DND-41 (cell line): Measurements from ENCODE around the gene GLOD5.

Experiments used
- ATAC-seq: fragments of 200-7000 bp; cut with Tn5 transposase; 3 replicates; pipeline ENCODE4 v1.9.1; 2021; ENCODE audit warnings: low read depth; ENCODE audit not compliant: insufficient read depth
- DNase-seq: peaks from one replicate; pipeline ENCODE4 v3.0.0-alpha.2; 2020
- H2AFZ ChIP-seq: 2 replicates; pipeline ENCODE4 v1.6.0; 2012; ENCODE audit warnings: low read depth, low read length
- H3K27ac ChIP-seq: 2 replicates; pipeline ENCODE4 v1.5.1; 2012; ENCODE audit warnings: low read length, inconsistent platforms
- H3K27me3 ChIP-seq: fragments of 200-600 bp; sonication (generic); 2 replicates; pipeline ENCODE4 v1.6.0; 2012; ENCODE audit warnings: low read length, mild to moderate bottlenecking, inconsistent platforms; ENCODE audit not compliant: insufficient read depth, poor library complexity
- H3K36me3 ChIP-seq: 2 replicates; pipeline ENCODE4 v1.5.1; 2012; ENCODE audit warnings: low read length, inconsistent platforms; ENCODE audit not compliant: insufficient read depth
- H3K4me1 ChIP-seq: 2 replicates; pipeline ENCODE4 v1.5.1; 2012; ENCODE audit warnings: mild to moderate bottlenecking, low read length; ENCODE audit not compliant: insufficient read depth
- H3K4me2 ChIP-seq: 2 replicates; pipeline ENCODE4 v1.6.0; 2012; ENCODE audit warnings: mild to moderate bottlenecking, moderate library complexity, low read length, inconsistent platforms; ENCODE audit not compliant: insufficient read depth
- H3K4me3 ChIP-seq, 2 experiments: fragments of 200-600 bp in 1 of 2; shearing (Covaris generic) in 1 of 2; 2 replicates each; pipeline ENCODE4 v1.5.1; 2012 to 2016; ENCODE audit warnings: inconsistent platforms in 2 of 2, low read length in 2 of 2, mild to moderate bottlenecking in 2 of 2, low read depth in 1 of 2, moderate library complexity in 1 of 2
- H3K79me2 ChIP-seq: 2 replicates; pipeline ENCODE4 v1.6.0; 2012; ENCODE audit warnings: low read length, inconsistent platforms; ENCODE audit not compliant: insufficient read depth
- H3K9ac ChIP-seq: 2 replicates; pipeline ENCODE4 v1.6.0; 2012; ENCODE audit warnings: low read depth, mild to moderate bottlenecking, inconsistent platforms, low read length, moderate library complexity
- H3K9me3 ChIP-seq: 2 replicates; pipeline ENCODE4 v1.5.1; 2012; ENCODE audit warnings: low read length, moderate library complexity, mild to moderate bottlenecking, inconsistent platforms; ENCODE audit not compliant: insufficient read depth, severe bottlenecking
- H4K20me1 ChIP-seq: 2 replicates; pipeline ENCODE4 v1.6.0; 2012; ENCODE audit warnings: low read length; ENCODE audit not compliant: insufficient read depth
- CTCF ChIP-seq: IDR thresholded peaks from 2 replicates; pipeline ENCODE4 v1.5.1; 2012; ENCODE audit warnings: borderline replicate concordance, low read length, moderate library complexity, mild to moderate bottlenecking; ENCODE audit not compliant: poor library complexity, severe bottlenecking; ENCODE audit errors: extremely low read depth
- EZH2 ChIP-seq: IDR thresholded peaks from 3 replicates; pipeline ENCODE4 v1.6.1; 2012; ENCODE audit warnings: borderline replicate concordance, low read depth, mild to moderate bottlenecking, moderate library complexity, low read length, inconsistent platforms; ENCODE audit not compliant: severe bottlenecking

GLOD5 gene

GRCh38 chrX:48782795-48783194, 21.2 kb downstream of the GLOD5 start:
- no peaks in the 10 kb centered on the region for H3K27me3 ChIP-seq
- no peaks in the 10 kb centered on the region for H3K79me2 ChIP-seq
- no peaks in the 10 kb centered on the region for H3K9me3 ChIP-seq
- H3K4me2 ChIP-seq, result no peak overlapping the region
- ATAC-seq, result no peak
- no peak overlapping the region for H2AFZ ChIP-seq
- H3K36me3 ChIP-seq, result no peaks in the 10 kb centered on the region
- H3K4me1 ChIP-seq, result no peaks in the 10 kb centered on the region
- no peak for DNase-seq
- H4K20me1 ChIP-seq, result no peaks in the 10 kb centered on the region
- TF ChIP-seq EZH2, result no peak
- no peak for TF ChIP-seq CTCF
- H3K4me3 ChIP-seq, result no peak overlapping the region
- no peak overlapping the region for H3K9ac ChIP-seq
- H3K27ac ChIP-seq, result no peak overlapping the region

DNA sequence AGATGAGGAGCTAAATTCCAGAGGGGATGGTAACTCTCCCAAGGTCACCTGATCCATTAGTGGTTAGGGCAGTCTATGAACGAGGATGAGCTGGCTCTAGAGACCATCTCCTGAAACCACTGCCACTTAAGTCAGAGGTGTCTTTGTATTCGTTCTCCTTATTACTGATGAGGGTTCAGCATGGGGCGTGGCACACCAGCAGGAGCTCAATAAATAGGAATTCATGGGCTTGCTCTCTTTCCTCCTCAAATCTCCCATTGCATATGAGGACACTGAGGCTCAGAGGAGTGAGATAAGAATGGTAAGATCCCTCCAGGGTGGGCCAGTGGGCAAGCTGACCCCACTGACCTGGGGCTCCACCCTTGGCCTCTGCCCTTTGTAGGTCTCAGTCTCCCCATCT, 23.2 kb downstream of the GLOD5 start:
- TF ChIP-seq CTCF (no peak), EZH2 (no peak)

GRCh38 chrX:48785186-48785539, 23.6 kb downstream of the GLOD5 start:
- DNase-seq (no peak), ATAC-seq (no peak)
- Histone ChIP-seq H3K27me3 (no peaks in the 10 kb centered on the region), H3K9me3 (no peaks in the 10 kb centered on the region), H3K4me1 (no peaks in the 10 kb centered on the region), H3K79me2 (no peaks in the 10 kb centered on the region), H3K4me2 (no peak overlapping the region), H3K36me3 (no peaks in the 10 kb centered on the region), H4K20me1 (no peaks in the 10 kb centered on the region), H3K27ac (no peak overlapping the region), H2AFZ (no peak overlapping the region), H3K9ac (no peak overlapping the region), H3K4me3 (no peak overlapping the region)
- no peak for TF ChIP-seq CTCF
- no peak for TF ChIP-seq EZH2

More for the DNA sequence above, 23.2 kb downstream of the GLOD5 start:
- H4K20me1 ChIP-seq, result no peaks in the 10 kb centered on the region
- H3K4me2 ChIP-seq, result no peak overlapping the region
- H3K79me2 ChIP-seq, result no peaks in the 10 kb centered on the region
- H2AFZ ChIP-seq, result no peak overlapping the region
- H3K4me1 ChIP-seq, result no peaks in the 10 kb centered on the region
- no peak for DNase-seq
- H3K36me3 ChIP-seq, result no peaks in the 10 kb centered on the region
- no peak overlapping the region for H3K27ac ChIP-seq
- H3K9ac ChIP-seq, result no peak overlapping the region
- H3K9me3 ChIP-seq, result no peaks in the 10 kb centered on the region
- no peak for ATAC-seq
- H3K4me3 ChIP-seq, result no peak overlapping the region
- no peaks in the 10 kb centered on the region for H3K27me3 ChIP-seq

DNA sequence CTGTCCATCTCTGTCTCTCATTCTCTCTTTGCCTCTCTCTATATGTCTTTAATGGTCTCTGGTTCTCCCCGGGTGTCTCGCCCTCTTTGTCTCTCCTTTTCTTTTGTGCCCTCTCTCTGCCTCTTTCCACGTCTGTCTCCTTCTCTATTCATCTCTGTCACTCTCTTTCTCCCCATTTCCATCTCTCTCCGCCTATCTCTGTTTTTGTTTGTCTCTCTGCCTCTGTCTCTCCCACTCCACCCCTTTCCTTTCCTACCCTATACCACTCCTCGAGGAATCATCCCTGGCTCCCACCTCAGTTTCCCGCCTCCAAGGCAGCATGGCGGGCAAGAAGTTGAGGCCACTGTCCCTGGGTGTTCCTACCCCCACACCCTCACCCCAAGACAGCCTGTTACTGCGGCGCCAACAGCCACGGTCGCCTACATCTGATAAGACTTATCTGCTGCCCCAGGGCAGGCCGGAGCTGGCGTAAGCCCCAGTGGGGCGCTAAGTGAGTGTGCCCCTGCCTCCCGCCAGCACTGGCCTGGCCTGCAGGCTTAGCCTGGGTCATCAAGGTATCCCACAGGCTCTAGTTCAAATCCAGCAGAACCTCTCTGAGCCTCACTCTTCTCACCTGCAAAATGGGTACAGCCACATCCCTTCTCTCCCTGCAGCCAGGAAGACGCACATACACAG, 24.1 kb downstream of the GLOD5 start:
- ATAC-seq, result no peak
- H3K79me2 ChIP-seq, result no peaks in the 10 kb centered on the region
- H3K4me3 ChIP-seq, result no peak overlapping the region
- H3K4me1 ChIP-seq, result no peaks in the 10 kb centered on the region
- H3K27me3 ChIP-seq, result no peaks in the 10 kb centered on the region
- TF ChIP-seq CTCF (no peak), EZH2 (no peak)
- no peaks in the 10 kb centered on the region for H3K9me3 ChIP-seq
- no peak for DNase-seq
- H4K20me1 ChIP-seq, result no peaks in the 10 kb centered on the region
- no peak overlapping the region for H3K9ac ChIP-seq
- no peak overlapping the region for H2AFZ ChIP-seq
- H3K4me2 ChIP-seq, result no peak overlapping the region
- H3K27ac ChIP-seq, result no peak overlapping the region
- H3K36me3 ChIP-seq, result no peaks in the 10 kb centered on the region
